Pons (tissue), 1 donor: ENCODE data around the gene ARX.

Experiments used
- DNase-seq: peaks from one replicate; pipeline ENCODE4 v3.0.0-alpha.2; 2016; ENCODE audit warnings: low spot score

ARX gene

GRCh38 chrX:25015486-25016360 lies at the start of gene ARX:
ARX (minus strand) TSS chrX:25015965; CDS start chrX:25015737, 228 bp downstream.
- no peak for DNase-seq

GRCh38 chrX:25059273-25059672 lies 43.5 kb upstream of the ARX start:
- no peak for DNase-seq

- no peak for DNase-seq
These were observed 37.2 kb upstream of the ARX start for GRCh38 chrX:25052798-25053534.

GRCh38 chrX:25049971-25050370 lies 34.2 kb upstream of the ARX start:
- DNase-seq, result no peak

GRCh38 chrX:25049357-25049756 lies 33.6 kb upstream of the ARX start:
- no peak for DNase-seq

- DNase-seq, result no peak
These were observed 32.4 kb upstream of the ARX start for GRCh38 chrX:25048178-25048577.

GRCh38 chrX:25043192-25043591 lies 27.4 kb upstream of the ARX start:
- DNase-seq, result no peak

GRCh38 chrX:25039036-25039435 lies 23.3 kb upstream of the ARX start:
- no peak for DNase-seq

GRCh38 chrX:25034889-25035288 lies 19.1 kb upstream of the ARX start:
- no peak for DNase-seq

- no peak for DNase-seq
These were observed 13.6 kb upstream of the ARX start for GRCh38 chrX:25029288-25029825.

GRCh38 chrX:25028726-25029125 lies 13.0 kb upstream of the ARX start:
- DNase-seq, result no peak

GRCh38 chrX:25026576-25026975 lies 10.8 kb upstream of the ARX start:
- no peak for DNase-seq

- DNase-seq, result no peak
These were observed 9.8 kb upstream of the ARX start for GRCh38 chrX:25025615-25026014.

- no peak for DNase-seq
These were observed 8.1 kb upstream of the ARX start for GRCh38 chrX:25023908-25024307.

GRCh38 chrX:25022499-25023325 lies 6.9 kb upstream of the ARX start:
- no peak for DNase-seq

GRCh38 chrX:25020905-25021449 lies 5.2 kb upstream of the ARX start:
- DNase-seq, result no peak

GRCh38 chrX:25020391-25020904 lies 4.7 kb upstream of the ARX start:
- no peak for DNase-seq

GRCh38 chrX:25019707-25020390 lies 4.1 kb upstream of the ARX start:
- no peak for DNase-seq

- no peak for DNase-seq
These were observed 2.9 kb upstream of the ARX start for GRCh38 chrX:25018682-25019081.

- DNase-seq, result no peak
These were observed 2.0 kb upstream of the ARX start for GRCh38 chrX:25017667-25018247.
